ENCODE results near the gene MFSD1. TPM values are rescaled to one million over a fixed set of nuclear protein-coding genes. Genes with fewer than 3 reads are reported as not detected.
"Not testable (repeated sequence)": the region's sequence is repeated elsewhere in the genome, so short reads cannot be mapped to it uniquely, and the experiment has no call there.

Gene MFSD1
- total RNA-seq, 1 experiment from 2014 or later: 23.9 TPM

- Histone ChIP-seq H3K27me3 (no peaks in the 10 kb centered on the region), H3K27ac (no peak overlapping the region), H3K4me1 (peaks cover 4% of the 10 kb centered on the region), H3K9me3 (replicated peaks) (no peaks in the 10 kb centered on the region), H3K4me3 (no peak overlapping the region), H3K36me3 (no peaks in the 10 kb centered on the region)
- DNase-seq: peak; percentile 12 to 41
Observed at GRCh38 chr3:158789592-158789991, 12.3 kb upstream of the MFSD1 start.

GRCh38 chr3:158790901-158791589, 10.8 kb upstream of the MFSD1 start:
- Histone ChIP-seq H3K4me1 (peaks cover 4% of the 10 kb centered on the region), H3K27ac (0 out of 2 replicates have a peak overlapping the region, but pooled peaks have one; percentile 2), H3K9me3 (replicated peaks) (no peaks in the 10 kb centered on the region), H3K27me3 (no peaks in the 10 kb centered on the region), H3K36me3 (no peaks in the 10 kb centered on the region), H3K4me3 (peak overlapping the region; percentile 35)
- DNase-seq: peak; percentile 45 to 78

- not testable (repeated sequence) for DNase-seq; H3K36me3 ChIP-seq; H3K27me3 ChIP-seq; H3K9me3 ChIP-seq (replicated peaks); H3K4me1 ChIP-seq
- Histone ChIP-seq H3K27ac (0 out of 2 replicates have a peak overlapping the region, but pooled peaks have one; percentile 2), H3K4me3 (peak overlapping the region; percentile 35)
Observed at GRCh38 chr3:158791590-158791920, 10.3 kb upstream of the MFSD1 start.

- 0 out of 2 replicates have a peak overlapping the region, but pooled peaks have one; percentile 9 for H3K27ac ChIP-seq
- DNase-seq: peak; percentile 14 to 21
- no peaks in the 10 kb centered on the region for H3K36me3 ChIP-seq
- H3K4me1 ChIP-seq: peaks cover 4% of the 10 kb centered on the region
- H3K9me3 ChIP-seq (replicated peaks): no peaks in the 10 kb centered on the region
- no peaks in the 10 kb centered on the region for H3K27me3 ChIP-seq
- H3K4me3 ChIP-seq: no peak overlapping the region
Observed at GRCh38 chr3:158792709-158793108, 9.1 kb upstream of the MFSD1 start.

GRCh38 chr3:158794206-158794605, 7.6 kb upstream of the MFSD1 start:
- H3K9me3 ChIP-seq (replicated peaks): no peaks in the 10 kb centered on the region
- no peaks in the 10 kb centered on the region for H3K36me3 ChIP-seq
- H3K4me3 ChIP-seq: no peak overlapping the region
- H3K4me1 ChIP-seq: peaks cover 4% of the 10 kb centered on the region
- no peak for DNase-seq
- H3K27me3 ChIP-seq: no peaks in the 10 kb centered on the region
- H3K27ac ChIP-seq: no peak overlapping the region

- peak in 1 of 2 experiments; percentile 37 for DNase-seq
Observed at GRCh38 chr3:158794936-158795518, 6.8 kb upstream of the MFSD1 start.

GRCh38 chr3:158801201-158801600, 653 bp upstream of the MFSD1 start:
- no peak for DNase-seq

More at GRCh38 chr3:158794936-158795518, 6.8 kb upstream of the MFSD1 start:
- no peak overlapping the region for H3K4me3 ChIP-seq
- H3K4me1 ChIP-seq: peaks cover 4% of the 10 kb centered on the region
- H3K27ac ChIP-seq: no peak overlapping the region
- H3K9me3 ChIP-seq (replicated peaks): no peaks in the 10 kb centered on the region
- no peaks in the 10 kb centered on the region for H3K36me3 ChIP-seq
- no peaks in the 10 kb centered on the region for H3K27me3 ChIP-seq

GRCh38 chr3:158802409-158803268, 785 bp downstream of the MFSD1 start:
- H3K9me3 ChIP-seq (replicated peaks): no peaks in the 10 kb centered on the region
- peak overlapping the region; percentile 89 for H3K4me3 ChIP-seq
- H3K4me1 ChIP-seq: no peaks in the 10 kb centered on the region
- no peaks in the 10 kb centered on the region for H3K27me3 ChIP-seq
- no peaks in the 10 kb centered on the region for H3K36me3 ChIP-seq
- H3K27ac ChIP-seq: no peak overlapping the region
- DNase-seq: no peak

More at GRCh38 chr3:158801201-158801600, 653 bp upstream of the MFSD1 start:
- Histone ChIP-seq H3K27ac (no peak overlapping the region), H3K27me3 (no peaks in the 10 kb centered on the region), H3K36me3 (no peaks in the 10 kb centered on the region), H3K4me3 (peak overlapping the region; percentile 89), H3K4me1 (no peaks in the 10 kb centered on the region), H3K9me3 (replicated peaks) (no peaks in the 10 kb centered on the region)

- Histone ChIP-seq H3K9me3 (replicated peaks) (no peaks in the 10 kb centered on the region), H3K27ac (no peak overlapping the region), H3K27me3 (no peaks in the 10 kb centered on the region), H3K36me3 (no peaks in the 10 kb centered on the region), H3K4me1 (no peaks in the 10 kb centered on the region), H3K4me3 (no peak overlapping the region)
- no peak for DNase-seq
Observed at GRCh38 chr3:158804441-158804840, 2.6 kb downstream of the MFSD1 start.

GRCh38 chr3:158808697-158809096, 6.8 kb downstream of the MFSD1 start:
- Histone ChIP-seq H3K27ac (no peak overlapping the region), H3K36me3 (no peaks in the 10 kb centered on the region), H3K9me3 (replicated peaks) (no peaks in the 10 kb centered on the region), H3K27me3 (no peaks in the 10 kb centered on the region), H3K4me1 (no peaks in the 10 kb centered on the region), H3K4me3 (no peak overlapping the region)
- peak in 1 of 2 experiments; percentile 6 for DNase-seq

GRCh38 chr3:158809642-158810041, 7.8 kb downstream of the MFSD1 start:
- Histone ChIP-seq H3K27ac (no peak overlapping the region), H3K4me1 (no peaks in the 10 kb centered on the region), H3K27me3 (no peaks in the 10 kb centered on the region), H3K36me3 (no peaks in the 10 kb centered on the region), H3K9me3 (replicated peaks) (no peaks in the 10 kb centered on the region), H3K4me3 (no peak overlapping the region)
- no peak for DNase-seq

- no peaks in the 10 kb centered on the region for H3K36me3 ChIP-seq
- DNase-seq: no peak
- H3K9me3 ChIP-seq (replicated peaks): no peaks in the 10 kb centered on the region
- no peaks in the 10 kb centered on the region for H3K4me1 ChIP-seq
- H3K27me3 ChIP-seq: no peaks in the 10 kb centered on the region
- no peak overlapping the region for H3K4me3 ChIP-seq
- H3K27ac ChIP-seq: no peak overlapping the region
Observed at GRCh38 chr3:158810823-158811724, 9.2 kb downstream of the MFSD1 start.

- DNase-seq: no peak
- no peaks in the 10 kb centered on the region for H3K27me3 ChIP-seq
- H3K4me3 ChIP-seq: no peak overlapping the region
- no peaks in the 10 kb centered on the region; the same call in 1 of the 2 replicates for H3K36me3 ChIP-seq
- no peaks in the 10 kb centered on the region for H3K9me3 ChIP-seq (replicated peaks)
- no peak overlapping the region for H3K27ac ChIP-seq
- H3K4me1 ChIP-seq: no peaks in the 10 kb centered on the region
Observed at GRCh38 chr3:158819282-158819681, 17.4 kb downstream of the MFSD1 start.

GRCh38 chr3:158820521-158820920, 18.7 kb downstream of the MFSD1 start:
- no peaks in the 10 kb centered on the region for H3K4me1 ChIP-seq
- DNase-seq: no peak
- H3K9me3 ChIP-seq (replicated peaks): no peaks in the 10 kb centered on the region
- H3K27ac ChIP-seq: no peak overlapping the region
- no peaks in the 10 kb centered on the region for H3K27me3 ChIP-seq
- H3K36me3 ChIP-seq: no peaks in the 10 kb centered on the region; the same call in 1 of the 2 replicates
- no peak overlapping the region for H3K4me3 ChIP-seq
